OCI-LY3 (cell line): ENCODE results near the gene WDR5B.

Experiments used
- EZH2phosphoT487 ChIP-seq: fragments of 200-600 bp; shearing (Covaris generic); IDR thresholded peaks from 2 replicates; pipeline ENCODE4 v1.6.1; 2018; ENCODE audit warnings: antibody characterized with exemption, mixed run types, low read depth
- TF ChIP-seq, protein P1 (sequence below): fragments of 200-600, 300-600 bp; sonication (generic); IDR thresholded peaks from 2 replicates; pipeline ENCODE4 v1.5.1; 2014; ENCODE audit warnings: antibody characterized with exemption, low read length, low read depth

DNA sequence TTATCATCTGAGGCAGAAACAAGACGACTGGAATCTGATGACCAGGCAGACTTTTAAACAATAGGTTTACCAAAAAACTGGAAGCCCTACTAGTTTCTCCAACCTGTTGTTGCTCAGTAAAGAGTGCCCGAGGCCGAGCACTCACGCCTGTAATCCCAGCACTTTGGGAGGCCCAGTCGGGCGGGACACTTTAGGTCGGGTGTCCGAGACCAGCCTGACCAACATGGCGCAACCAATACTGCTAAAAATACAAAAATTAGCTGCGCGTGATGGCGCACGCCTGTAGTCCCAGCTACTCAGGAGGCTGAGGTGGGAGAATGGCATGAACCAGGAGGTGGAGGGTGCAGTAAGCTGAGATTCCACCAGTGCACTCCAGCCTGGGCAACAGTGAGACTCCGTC lies 1.1 kb upstream of the WDR5B start:
- TF ChIP-seq, protein P1, sequence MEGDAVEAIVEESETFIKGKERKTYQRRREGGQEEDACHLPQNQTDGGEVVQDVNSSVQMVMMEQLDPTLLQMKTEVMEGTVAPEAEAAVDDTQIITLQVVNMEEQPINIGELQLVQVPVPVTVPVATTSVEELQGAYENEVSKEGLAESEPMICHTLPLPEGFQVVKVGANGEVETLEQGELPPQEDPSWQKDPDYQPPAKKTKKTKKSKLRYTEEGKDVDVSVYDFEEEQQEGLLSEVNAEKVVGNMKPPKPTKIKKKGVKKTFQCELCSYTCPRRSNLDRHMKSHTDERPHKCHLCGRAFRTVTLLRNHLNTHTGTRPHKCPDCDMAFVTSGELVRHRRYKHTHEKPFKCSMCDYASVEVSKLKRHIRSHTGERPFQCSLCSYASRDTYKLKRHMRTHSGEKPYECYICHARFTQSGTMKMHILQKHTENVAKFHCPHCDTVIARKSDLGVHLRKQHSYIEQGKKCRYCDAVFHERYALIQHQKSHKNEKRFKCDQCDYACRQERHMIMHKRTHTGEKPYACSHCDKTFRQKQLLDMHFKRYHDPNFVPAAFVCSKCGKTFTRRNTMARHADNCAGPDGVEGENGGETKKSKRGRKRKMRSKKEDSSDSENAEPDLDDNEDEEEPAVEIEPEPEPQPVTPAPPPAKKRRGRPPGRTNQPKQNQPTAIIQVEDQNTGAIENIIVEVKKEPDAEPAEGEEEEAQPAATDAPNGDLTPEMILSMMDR: no peak
- TF ChIP-seq EZH2phosphoT487: no peak
